Neural progenitor cell (in vitro differentiated cells): ENCODE results near the gene EDC3.

Source experiments
- EZH2 ChIP-seq: fragments of 200-600 bp; sonication (generic); IDR thresholded peaks from 2 replicates; pipeline ENCODE4 v1.6.1; 2017; ENCODE audit warnings: antibody characterized with exemption, mild to moderate bottlenecking, moderate library complexity
- EZH2phosphoT487 ChIP-seq: fragments of 200-600 bp; sonication (generic); IDR thresholded peaks from 2 replicates; pipeline ENCODE4 v1.6.1; 2017; ENCODE audit warnings: antibody characterized with exemption
- TF ChIP-seq, protein P1 (sequence below): fragments of 200-600 bp; sonication (generic); IDR thresholded peaks from 2 replicates; pipeline ENCODE4 v1.5.1; 2017; ENCODE audit warnings: antibody characterized with exemption, mild to moderate bottlenecking

DNA sequence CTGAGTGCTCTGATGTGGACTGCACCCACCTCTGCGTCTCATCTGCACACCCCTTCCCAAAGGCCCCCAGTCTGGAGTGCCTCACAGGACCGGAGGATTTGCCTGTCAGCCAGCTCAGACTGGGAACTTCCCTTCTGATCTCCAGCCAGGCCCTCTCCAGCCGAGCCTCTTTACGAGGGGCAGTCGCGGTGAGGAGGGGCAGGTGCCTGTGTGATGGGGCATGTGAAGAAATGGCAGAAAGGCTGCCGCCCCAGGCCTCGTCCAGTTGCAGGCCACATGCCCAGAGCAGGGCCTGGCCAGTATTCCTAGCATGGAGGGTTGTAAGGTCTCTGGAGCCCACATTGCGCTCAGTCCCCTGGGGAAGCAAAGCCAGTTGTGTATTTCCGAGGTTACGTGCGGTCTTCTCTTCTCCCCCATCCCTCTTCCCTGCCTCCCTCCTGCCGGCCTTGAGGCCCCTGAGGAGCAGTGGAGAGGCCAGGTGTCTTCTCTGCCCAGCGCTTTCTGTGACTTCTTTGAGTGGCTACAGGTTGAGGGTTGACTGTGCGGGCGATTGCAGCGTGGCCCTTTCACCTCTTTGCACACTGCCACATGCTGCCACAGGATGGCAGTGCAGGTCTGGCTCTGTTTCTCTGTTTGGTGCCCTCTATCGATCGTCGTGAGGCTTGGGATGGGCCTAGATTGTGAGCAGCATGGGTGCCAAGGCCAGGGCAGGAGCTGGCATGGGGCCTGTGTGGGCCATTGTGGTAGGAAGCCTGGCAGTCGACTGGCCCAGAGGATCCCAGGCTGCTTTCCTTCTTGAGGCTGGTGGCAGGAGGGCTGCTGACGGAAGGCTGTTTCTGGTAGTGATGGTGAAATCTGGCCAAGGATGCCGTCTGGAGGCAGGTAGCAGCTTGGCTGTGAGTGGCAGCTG, 74.9 kb downstream of the EDC3 start:
- TF ChIP-seq, protein P1, sequence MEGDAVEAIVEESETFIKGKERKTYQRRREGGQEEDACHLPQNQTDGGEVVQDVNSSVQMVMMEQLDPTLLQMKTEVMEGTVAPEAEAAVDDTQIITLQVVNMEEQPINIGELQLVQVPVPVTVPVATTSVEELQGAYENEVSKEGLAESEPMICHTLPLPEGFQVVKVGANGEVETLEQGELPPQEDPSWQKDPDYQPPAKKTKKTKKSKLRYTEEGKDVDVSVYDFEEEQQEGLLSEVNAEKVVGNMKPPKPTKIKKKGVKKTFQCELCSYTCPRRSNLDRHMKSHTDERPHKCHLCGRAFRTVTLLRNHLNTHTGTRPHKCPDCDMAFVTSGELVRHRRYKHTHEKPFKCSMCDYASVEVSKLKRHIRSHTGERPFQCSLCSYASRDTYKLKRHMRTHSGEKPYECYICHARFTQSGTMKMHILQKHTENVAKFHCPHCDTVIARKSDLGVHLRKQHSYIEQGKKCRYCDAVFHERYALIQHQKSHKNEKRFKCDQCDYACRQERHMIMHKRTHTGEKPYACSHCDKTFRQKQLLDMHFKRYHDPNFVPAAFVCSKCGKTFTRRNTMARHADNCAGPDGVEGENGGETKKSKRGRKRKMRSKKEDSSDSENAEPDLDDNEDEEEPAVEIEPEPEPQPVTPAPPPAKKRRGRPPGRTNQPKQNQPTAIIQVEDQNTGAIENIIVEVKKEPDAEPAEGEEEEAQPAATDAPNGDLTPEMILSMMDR = peak; percentile 92
- TF ChIP-seq EZH2 = no peak
- no peak for TF ChIP-seq EZH2phosphoT487
